ENCODE data around the gene PPM1B.
"Not testable (repeated sequence)": the region's sequence is repeated elsewhere in the genome, so short reads cannot be mapped to it uniquely, and the experiment has no call there.

PPM1B gene

GRCh38 chr2:44203542-44203941 is 34.9 kb downstream of the PPM1B start:
- no peak for DNase-seq

DNA sequence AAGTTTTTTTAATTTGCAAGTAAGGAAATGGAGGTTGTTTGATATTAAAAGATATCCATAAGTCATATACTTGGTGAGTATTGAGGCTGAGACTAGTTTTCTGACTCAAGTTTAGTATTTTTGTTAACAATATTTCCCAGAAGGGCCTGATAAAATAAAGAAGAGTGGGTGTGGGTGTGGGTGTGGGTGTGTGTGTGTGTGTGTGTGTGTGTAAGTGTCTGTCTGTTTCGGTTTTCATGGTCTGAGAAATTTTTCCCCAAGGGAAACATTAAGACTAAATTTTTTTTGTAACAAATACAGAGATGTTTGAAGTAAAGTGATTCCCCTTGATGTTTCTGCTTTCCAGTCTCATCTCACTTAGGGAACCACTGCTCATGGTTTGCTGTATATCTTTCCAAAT is 36.5 kb downstream of the PPM1B start:
- no peak for DNase-seq

DNA sequence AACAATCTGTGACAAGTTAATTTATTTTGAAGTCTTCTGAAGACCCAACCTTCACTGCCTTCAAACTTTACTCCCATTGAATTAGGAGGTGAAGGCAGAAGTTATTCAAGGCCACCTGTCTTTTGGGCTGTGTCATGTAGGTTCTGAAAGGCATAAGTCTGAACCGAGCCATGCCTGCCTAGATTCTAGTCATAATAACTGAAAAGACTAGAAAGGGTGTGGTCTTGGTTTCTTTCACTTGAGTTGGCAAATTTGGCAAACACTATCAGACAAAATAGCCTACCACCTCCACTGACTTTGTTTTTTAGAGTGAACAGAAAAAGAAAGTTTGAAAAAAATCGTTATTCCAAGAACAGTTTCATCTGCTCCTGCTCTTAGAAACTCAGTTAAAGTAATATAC is 38.4 kb downstream of the PPM1B start:
- DNase-seq: no peak

DNA sequence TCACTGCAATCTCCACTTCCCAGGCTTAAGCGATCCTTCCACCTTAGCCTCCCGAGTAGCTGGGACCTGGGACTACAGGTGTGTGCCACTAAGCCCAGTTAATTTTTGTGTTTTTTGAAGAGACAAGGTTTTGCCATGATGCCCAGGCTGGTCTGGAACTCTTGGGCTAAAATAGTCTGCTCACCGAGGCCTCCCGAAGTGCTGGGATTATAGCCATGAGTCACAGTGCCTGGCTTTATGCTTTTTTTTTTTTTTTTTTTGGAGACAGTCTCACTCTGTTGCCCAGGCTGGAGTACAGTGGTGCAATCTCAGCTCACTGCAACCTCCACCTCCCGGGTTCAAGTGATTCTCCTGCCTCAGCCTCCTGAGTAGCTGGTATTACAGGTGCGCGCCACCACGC is 39.0 kb downstream of the PPM1B start:
- not testable (repeated sequence) for DNase-seq

DNA sequence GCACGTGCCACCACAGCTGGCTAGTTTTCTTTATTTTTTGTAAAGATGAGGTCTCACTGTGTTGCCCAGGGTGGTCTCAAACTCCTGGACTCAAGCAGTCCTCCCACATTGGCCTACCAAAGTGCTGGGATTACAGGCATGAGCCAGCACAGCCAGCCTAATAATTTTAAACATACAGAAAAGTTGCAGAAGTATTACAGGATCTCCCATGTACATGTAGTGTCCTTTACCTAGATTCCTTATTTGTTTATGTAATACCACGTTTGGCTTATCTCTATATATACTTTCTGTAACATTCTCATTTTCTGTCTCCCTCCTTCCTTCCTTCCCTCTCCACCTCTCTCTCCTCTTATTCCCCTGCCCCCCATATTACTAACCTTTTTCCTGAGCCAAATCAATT is 41.7 kb downstream of the PPM1B start:
- no peak for DNase-seq

DNA sequence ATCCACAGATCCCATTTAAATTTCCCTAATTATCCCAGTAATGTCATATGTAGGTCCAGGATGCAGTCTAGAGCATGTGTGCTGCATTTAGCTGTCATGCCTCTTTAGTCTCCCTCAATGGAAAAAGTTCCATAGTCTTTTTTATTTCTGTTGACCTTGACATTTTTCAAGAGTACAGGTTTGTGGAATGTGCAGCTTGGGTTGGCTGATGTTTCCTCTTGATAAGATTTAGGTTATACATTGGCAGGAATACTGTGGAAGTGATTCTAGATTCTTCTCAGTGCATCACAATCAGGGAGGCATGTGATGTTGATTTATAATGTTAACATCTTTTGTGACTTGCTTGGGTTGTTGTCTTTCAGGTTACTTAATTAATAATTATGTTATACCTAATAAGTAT is 42.5 kb downstream of the PPM1B start:
- DNase-seq: no peak

DNA sequence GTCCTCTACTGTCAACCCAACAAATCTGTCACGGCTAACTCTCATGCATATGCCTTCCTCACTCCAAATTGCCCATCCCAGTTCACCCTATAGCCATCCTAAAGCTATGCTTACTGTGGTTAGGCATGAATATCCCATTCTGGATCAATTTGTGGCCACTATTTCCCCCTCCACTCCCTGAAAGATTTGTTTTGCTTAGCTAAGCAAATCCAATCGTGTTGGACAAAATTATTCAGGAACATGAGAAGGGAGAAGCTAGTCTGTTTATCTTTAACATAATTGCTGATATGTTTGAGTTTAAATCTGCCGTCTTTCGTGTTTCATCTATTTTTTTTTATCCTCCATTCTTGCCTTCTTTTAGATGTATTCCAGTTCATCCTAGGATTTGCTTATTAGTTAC is 43.6 kb downstream of the PPM1B start:
- no peak for DNase-seq

DNA sequence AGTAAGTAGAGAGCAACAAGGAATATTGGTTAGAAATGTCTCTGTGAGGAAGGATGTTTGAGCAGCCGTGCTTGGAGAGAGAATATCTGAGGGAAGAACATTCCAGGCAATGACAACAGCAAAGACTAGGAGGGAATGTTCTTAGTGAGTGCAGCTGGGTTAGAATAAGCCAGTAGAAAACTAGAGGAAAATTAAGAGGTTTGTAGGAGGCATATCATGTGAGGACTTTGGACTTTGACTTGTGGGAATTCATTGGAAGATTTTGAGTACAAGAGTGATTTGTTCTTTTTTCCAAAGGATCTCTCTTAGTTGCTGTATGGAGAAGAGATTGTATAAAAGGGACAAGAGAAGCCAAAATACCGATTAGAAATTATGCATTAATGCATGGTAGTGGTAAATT is 47.2 kb downstream of the PPM1B start:
- DNase-seq: no peak

DNA sequence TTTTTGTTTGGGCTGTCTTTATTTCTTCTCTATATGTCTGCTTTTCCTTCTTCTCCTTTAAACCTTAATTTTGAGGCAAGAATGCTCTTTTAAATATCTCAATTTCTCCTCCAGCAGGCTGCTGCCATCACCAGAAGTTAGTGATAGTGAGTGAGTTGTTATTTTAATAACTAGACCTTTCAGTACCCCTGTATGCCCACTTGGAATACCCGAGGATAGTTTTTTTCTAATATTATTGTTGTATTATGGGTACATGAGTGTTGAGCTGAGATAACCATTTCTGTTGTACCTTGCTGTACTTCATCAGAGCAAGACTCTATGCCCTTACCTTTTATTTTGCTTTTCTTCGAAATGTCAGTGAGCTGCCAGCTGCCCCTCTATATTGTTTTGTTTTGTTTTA is 50.1 kb downstream of the PPM1B start:
- DNase-seq: no peak

DNA sequence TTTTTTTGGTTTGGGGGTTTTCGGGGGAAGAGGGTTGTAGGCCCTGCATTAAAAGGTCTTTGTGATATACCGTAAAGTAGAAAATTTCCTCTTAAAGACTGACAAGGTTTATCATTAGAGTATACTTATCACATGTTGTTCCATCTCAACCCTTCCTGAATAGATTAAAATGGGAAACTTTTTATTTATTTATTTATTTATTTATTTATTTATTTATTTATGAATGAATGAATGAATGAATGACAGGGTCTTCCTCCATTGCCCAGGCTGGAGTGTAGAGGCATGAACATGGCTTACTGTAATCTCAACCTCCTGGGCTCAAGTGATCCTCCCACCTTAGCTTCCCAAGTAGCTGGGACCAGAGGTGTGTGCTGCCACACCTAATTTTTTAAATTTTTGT is 58.1 kb downstream of the PPM1B start:
- DNase-seq: no peak

DNA sequence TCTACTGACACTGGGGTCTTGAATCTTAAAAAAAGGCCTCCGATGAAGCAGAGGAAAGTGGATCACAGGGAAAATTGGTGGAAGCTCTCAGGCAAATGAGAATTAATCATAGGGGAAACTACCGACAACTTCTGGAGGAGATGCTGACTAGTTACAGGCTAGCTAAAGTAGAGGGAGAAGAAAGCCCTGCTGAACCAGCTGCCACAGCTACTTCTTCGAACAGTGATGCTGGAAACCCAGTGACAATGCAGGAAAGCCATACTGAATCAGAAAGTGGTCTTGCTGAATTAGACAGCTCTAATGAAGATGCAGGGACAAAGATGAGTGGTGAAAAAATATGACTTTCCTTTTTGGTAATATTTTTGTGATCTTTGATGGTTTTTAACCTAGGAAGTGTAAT is 61.7 kb downstream of the PPM1B start:
- DNase-seq: no peak

DNA sequence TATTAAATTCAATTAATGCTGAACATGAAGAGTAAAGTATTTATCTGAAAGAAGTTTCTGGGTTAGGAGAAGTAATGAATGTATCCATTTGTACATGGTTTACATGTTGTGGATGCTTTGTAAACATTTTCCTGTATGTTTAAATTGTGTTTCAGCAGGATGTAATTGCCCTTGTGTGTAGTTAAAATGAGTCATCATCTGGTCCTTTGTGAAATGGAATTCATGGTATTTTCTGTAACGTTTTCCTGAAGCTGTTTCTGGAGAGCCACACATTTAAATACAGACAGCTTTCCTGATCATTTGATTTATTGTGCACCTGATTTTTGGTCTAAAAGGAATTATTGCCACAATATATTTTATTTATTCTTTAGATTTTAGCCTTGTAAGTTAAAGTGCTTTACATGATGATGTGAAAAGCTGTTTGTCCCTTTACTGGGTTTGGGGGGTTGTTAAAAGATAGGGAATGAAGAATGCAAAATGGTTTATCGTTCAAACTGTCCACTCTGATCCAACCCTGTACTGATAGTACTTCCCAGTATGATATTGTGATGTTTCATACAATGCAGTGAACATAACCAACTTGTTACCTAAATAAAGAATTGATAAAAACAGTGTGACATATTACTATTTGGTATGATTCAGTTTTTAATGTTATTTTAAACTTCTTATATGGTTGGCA is 64.9 kb downstream of the PPM1B start:
- peak; percentile 20 for DNase-seq

DNA sequence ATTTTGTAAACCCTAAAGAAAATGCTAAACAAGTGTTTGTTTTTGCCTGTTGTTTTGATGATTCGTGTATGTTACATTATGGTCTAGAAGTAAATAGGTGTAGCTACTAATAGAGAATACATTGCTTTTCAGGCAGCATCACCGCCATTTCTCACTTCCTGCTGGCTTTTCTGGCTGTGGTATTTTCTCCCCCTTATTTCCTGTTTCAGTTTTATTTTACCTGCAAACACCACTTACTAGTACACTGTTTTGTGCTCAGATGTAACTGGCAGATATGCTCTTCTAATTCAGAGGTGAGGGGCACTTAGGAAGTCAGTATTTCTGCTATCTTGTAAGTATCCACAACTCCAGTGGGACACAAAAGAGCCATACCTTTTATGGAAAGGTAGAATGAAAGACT is 68.5 kb downstream of the PPM1B start:
- no peak for DNase-seq

- DNase-seq: no peak
Observed at GRCh38 chr2:44242904-44243303, 74.2 kb downstream of the PPM1B start.

DNA sequence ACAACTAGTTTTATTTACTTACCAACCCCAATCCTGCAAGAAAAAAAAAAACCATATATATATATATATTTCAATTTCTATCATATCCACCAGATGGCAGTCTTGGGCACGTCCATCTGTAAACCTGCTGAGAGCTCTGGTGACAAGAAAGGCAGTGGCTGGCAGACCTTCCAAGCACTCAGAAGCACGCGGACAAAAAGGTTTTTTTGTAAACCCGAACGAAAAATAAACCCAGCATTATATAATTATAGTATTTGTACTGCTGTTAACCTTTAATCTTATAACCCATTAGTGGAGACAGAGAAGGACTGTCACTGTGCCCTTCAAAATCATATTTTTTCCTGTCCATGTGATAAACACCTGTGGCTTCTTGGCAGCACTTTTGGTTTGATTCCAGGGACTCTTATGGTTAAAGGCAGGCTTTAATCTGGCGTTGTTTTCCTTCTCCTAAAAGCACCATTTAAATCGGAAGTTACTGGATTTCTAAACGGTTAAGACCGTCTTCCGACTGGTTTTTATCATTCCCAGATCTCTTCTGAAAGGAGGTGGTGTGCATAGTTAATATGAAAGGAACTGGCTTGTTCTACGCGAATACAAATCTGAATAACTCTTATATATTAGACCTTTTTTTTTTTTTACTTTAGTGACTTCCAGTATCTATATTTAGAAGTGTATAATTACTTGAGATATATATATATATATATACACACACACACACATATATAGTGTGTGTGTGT is 75.6 kb downstream of the PPM1B start:
- no peak for DNase-seq

- no peak for DNase-seq
Observed at GRCh38 chr2:44245083-44245861, 76.6 kb downstream of the PPM1B start.

GRCh38 chr2:44246436-44246835 is 77.8 kb downstream of the PPM1B start:
- no peak for DNase-seq

GRCh38 chr2:44246840-44247369 is 78.2 kb downstream of the PPM1B start:
- no peak for DNase-seq

DNA sequence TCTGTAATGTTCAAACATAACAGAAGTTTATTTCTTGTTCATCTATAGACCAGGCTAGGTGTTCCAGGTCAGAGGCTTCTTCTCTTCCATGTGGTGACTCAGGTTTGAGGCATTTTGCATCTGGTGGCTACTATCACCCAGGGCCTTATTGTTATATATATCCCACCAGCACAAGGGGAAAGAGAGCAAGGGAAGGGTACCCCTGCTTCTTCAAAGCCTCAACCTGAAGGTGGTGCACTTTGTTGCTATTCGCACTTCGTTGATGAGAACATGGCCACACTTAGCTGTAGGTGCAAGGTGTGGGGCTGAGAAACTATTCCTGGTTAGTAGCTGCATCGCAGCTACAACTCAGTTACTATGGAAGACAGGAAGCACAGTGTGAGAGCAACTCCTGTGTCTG is 79.2 kb downstream of the PPM1B start:
- DNase-seq: no peak

DNA sequence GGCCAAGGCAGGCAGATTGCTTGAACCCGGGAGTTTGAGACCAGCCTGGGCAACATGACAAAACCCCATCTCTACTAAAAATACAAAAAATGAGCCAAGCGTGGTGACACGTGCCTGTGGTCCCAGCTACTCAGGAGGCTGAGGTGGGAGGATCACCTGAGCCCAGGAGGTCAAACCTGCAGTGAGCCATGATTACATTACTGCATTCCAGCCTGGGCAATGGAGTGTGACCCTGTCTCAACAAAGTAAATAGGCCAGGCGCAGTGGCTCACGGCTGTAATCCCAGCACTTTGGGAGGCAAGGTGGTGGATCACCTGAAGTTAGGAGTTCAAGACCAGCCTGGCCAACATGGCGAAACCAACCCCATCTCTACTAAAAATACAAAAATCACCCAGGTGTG is 80.6 kb downstream of the PPM1B start:
- not testable (repeated sequence) for DNase-seq

- DNase-seq: no peak
Observed at GRCh38 chr2:44250376-44250775, 81.7 kb downstream of the PPM1B start.

GRCh38 chr2:44254023-44254422 is 85.3 kb downstream of the PPM1B start:
- no peak for DNase-seq

GRCh38 chr2:44255704-44256103 is 87.0 kb downstream of the PPM1B start:
- not testable (repeated sequence) for DNase-seq

- DNase-seq: not testable (repeated sequence)
Observed at GRCh38 chr2:44257802-44258201, 89.1 kb downstream of the PPM1B start.

Data from 8988T (cell line).